K562 (cell line): Measurements from ENCODE around the gene C2CD2. TPM values are rescaled to one million over a fixed set of nuclear protein-coding genes. Genes with fewer than 3 reads are reported as not detected.

Experiments used
- AFF1 ChIP-seq, 2 experiments: fragments of 450-650 bp; IDR thresholded peaks; 2 replicates each; pipeline ENCODE4 v1.6.1; 2018; ENCODE audit warnings: mild to moderate bottlenecking in 2 of 2, low read depth in 1 of 2; ENCODE audit not compliant: partially characterized antibody in 2 of 2
- ARHGAP35 ChIP-seq: fragments of 450-650 bp; IDR thresholded peaks from 2 replicates; pipeline ENCODE4 v1.6.1; 2018; ENCODE audit not compliant: partially characterized antibody
- CTBP1 ChIP-seq: fragments of 450-650 bp; IDR thresholded peaks from 2 replicates; pipeline ENCODE4 v1.6.1; 2016; ENCODE audit warnings: borderline replicate concordance
- DDX20 ChIP-seq: fragments of 450-650 bp; IDR thresholded peaks from 2 replicates; pipeline ENCODE4 v1.6.1; 2016; ENCODE audit warnings: missing genetic modification characterization, low read depth, mild to moderate bottlenecking, missing compliant biosample characterization, moderate library complexity
- KAT8 ChIP-seq: fragments of 450-650 bp; IDR thresholded peaks from 2 replicates; pipeline ENCODE4 v1.6.1; 2016; ENCODE audit warnings: low read depth, mild to moderate bottlenecking
- MEIS2 ChIP-seq: fragments of 450-650 bp; IDR thresholded peaks from 2 replicates; pipeline ENCODE4 v1.6.1; 2014; ENCODE audit warnings: mild to moderate bottlenecking; ENCODE audit not compliant: partially characterized antibody
- MGA ChIP-seq: fragments of 450-650 bp; IDR thresholded peaks from 2 replicates; pipeline ENCODE4 v1.6.1; 2016; ENCODE audit warnings: mild to moderate bottlenecking, moderate library complexity
- NFE2L1 ChIP-seq: fragments of 450-650 bp; IDR thresholded peaks from 2 replicates; pipeline ENCODE4 v1.6.1; 2016; ENCODE audit warnings: missing genetic modification characterization, low read depth, mild to moderate bottlenecking, missing compliant biosample characterization, moderate library complexity, borderline replicate concordance
- POLR2A ChIP-seq: fragments of 450-650 bp; conservative IDR thresholded peaks from 2 replicates; pipeline ENCODE4 v1.6.1; 2016
- POLR2AphosphoS5 ChIP-seq: IDR thresholded peaks from 2 replicates; pipeline ENCODE4 v1.6.1; 2011; ENCODE audit warnings: mild to moderate bottlenecking, low read depth, low read length, moderate library complexity; ENCODE audit not compliant: control insufficient read depth, insufficient read depth
- ZNF121 ChIP-seq: sonication (generic); formaldehyde crosslinking; conservative IDR thresholded peaks from 2 replicates; pipeline ENCODE4 v1.8.0; 2022; ENCODE audit warnings: missing genetic modification reagents
- ZNF143 ChIP-seq: sonication (generic); formaldehyde crosslinking; IDR thresholded peaks from 2 replicates; pipeline ENCODE4 v1.9.0; 2022; ENCODE audit warnings: mild to moderate bottlenecking, missing genetic modification reagents
- polyA plus RNA-seq, 8 experiments: library from polyadenylated mRNA; depleted of rRNA in 4 of 8; stranded (reverse) in 5 of 8; unstranded in 3 of 8; fragments of >200 nt; fragmentation: Nextera tagmentation in 2 of 8; fragmentation: Illumina TruSeq in 1 of 8; extraction: Ambion mirVana in 2 of 8; extraction: Trizol in 1 of 8; gene quantifications; 2 replicates each; pipeline versions ENCODE4 v1.2.1 to v1.2.3, GENCODE V29; 2011 to 2014; ENCODE audit warnings: inconsistent platforms in 1 of 8, missing spikeins in 1 of 8
- total RNA-seq, 7 experiments: library from RNA; depleted of rRNA in 6 of 7; stranded (reverse); fragments of >200 nt in 6 of 7; fragmentation: Illumina TruSeq in 2 of 7; extraction: Trizol in 2 of 7; gene quantifications; 2 replicates each; pipeline versions ENCODE4 v1.2.1 to v1.2.3, GENCODE V29; 2011 to 2021; ENCODE audit warnings: low replicate concordance in 1 of 7

The C2CD2 gene
- total and polyA plus RNA-seq, 9 of the 15 experiments (the other 6 are each of a cell fraction or from before 2014, with no cell fraction given) = 1.3 to 21.6 (median 12.1) TPM

- TF ChIP-seq AFF1 (IDR thresholded peaks at IDR 0.05; ENCODE audit: low read depth in 1 of 2, partially characterized antibody in 2 of 2) (no peak), DDX20 (tag) (no peak), ARHGAP35 (no peak), KAT8 (no peak), NFE2L1 (no peak), MEIS2 (peak; percentile 50), MGA (peak; percentile 62), POLR2AphosphoS5 (peak; percentile 32; the same call in 1 of the 2 replicates), ZNF121 (CRISPR knock-in tag) (no peak), ZNF143 (CRISPR knock-in tag) (no peak), POLR2A (peak; percentile 69), CTBP1 (peak; percentile 52)
Observed at GRCh38 chr21:41877901-41878830, 75.7 kb downstream of the C2CD2 start (continued).
